Activated naive CD4-positive, alpha-beta T cell treated with anti-CD3 and anti-CD28 coated beads for 36 hours (primary cell): ENCODE data around the gene LINGO4. TPM values are rescaled to one million over a fixed set of nuclear protein-coding genes. Genes with fewer than 3 reads are reported as not detected.
A peak's percentile ranks its signal among the peaks of the same experiment; 100 is the strongest.
"Not testable (repeated sequence)": the region's sequence is repeated elsewhere in the genome, so short reads cannot be mapped to it uniquely, and the experiment has no call there.

ENCODE experiments used
- CTCF ChIA-PET: fragments of 350-600 bp; sonication (Branson Sonifier 250); formaldehyde crosslinking; loops from one replicate; lab custom pipeline; 2021; ENCODE audit warnings: antibody characterized with exemption; lab: Charles Lee
- DNase-seq: peaks from one replicate; pipeline ENCODE4 v3.0.0-alpha.2; 2020
- H3K27ac Mint-ChIP-seq: one replicate; pipeline ENCODE4 v1.8.0; 2021; ENCODE audit warnings: mild to moderate bottlenecking, mixed read lengths
- H3K27me3 Mint-ChIP-seq: one replicate; pipeline ENCODE4 v1.8.0; 2021; ENCODE audit warnings: low read depth, mixed read lengths
- H3K36me3 Mint-ChIP-seq: one replicate; pipeline ENCODE4 v1.8.0; 2021; ENCODE audit warnings: low read depth, mixed read lengths
- H3K4me1 Mint-ChIP-seq: one replicate; pipeline ENCODE4 v1.8.0; 2021; ENCODE audit warnings: low read depth, mixed read lengths
- H3K4me3 Mint-ChIP-seq: one replicate; pipeline ENCODE4 v1.8.0; 2021; ENCODE audit warnings: mild to moderate bottlenecking, moderate library complexity, mixed read lengths
- H3K9me3 Mint-ChIP-seq: one replicate; pipeline ENCODE4 v1.8.0; 2021; ENCODE audit warnings: mixed read lengths
- intact Hi-C: fragments of 100-400 bp; cut with micrococcal nuclease; formaldehyde crosslinking; loops from one replicate; pipeline ENCODE4 v1.15.1; 2023
- total RNA-seq, 2 experiments: library from RNA; stranded (reverse); gene quantifications; one replicate each; pipeline ENCODE4 v1.2.3, GENCODE V29; 2021

LINGO4 gene
- total RNA-seq, 2 experiments from 2014 or later: 0.07 TPM; not detected in 1

DNA sequence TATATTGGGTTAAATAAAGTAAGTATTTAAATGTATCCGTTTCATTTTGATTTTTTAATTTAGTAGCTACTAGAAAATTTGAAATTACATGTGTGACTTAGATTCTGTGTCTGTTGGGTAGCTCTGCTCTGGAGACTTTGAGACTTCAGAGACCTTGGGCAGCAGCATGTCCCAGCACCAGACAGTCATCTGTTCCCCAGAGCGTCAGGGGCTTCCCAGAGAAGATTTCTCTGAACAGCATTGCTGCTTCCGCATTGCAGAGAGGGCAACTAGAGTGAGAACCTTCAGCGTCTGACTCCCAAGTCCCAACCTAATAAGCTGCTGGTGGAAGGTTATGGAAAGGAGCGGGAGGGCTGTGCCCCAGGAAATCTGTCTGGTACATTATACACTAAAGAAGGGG, 6.6 kb downstream of the LINGO4 start:
- H3K4me3 Mint-ChIP-seq: no peak overlapping the region
- no peak overlapping the region for H3K27ac Mint-ChIP-seq
- H3K36me3 Mint-ChIP-seq: no peaks in the 10 kb centered on the region
- DNase-seq: no peak
- peaks cover 2% of the 10 kb centered on the region for H3K4me1 Mint-ChIP-seq
- H3K27me3 Mint-ChIP-seq: peaks cover 2% of the 10 kb centered on the region
- no peaks in the 10 kb centered on the region for H3K9me3 Mint-ChIP-seq
- intact Hi-C loops: no loop called here
- CTCF ChIA-PET: interaction anchor here (0.6 to 1.0 kb wide), 3 partner anchors 38 to 115 kb away, joined by 3 to 5 read pairs (median 3); no protein-coding TSS in a partner anchor

DNA sequence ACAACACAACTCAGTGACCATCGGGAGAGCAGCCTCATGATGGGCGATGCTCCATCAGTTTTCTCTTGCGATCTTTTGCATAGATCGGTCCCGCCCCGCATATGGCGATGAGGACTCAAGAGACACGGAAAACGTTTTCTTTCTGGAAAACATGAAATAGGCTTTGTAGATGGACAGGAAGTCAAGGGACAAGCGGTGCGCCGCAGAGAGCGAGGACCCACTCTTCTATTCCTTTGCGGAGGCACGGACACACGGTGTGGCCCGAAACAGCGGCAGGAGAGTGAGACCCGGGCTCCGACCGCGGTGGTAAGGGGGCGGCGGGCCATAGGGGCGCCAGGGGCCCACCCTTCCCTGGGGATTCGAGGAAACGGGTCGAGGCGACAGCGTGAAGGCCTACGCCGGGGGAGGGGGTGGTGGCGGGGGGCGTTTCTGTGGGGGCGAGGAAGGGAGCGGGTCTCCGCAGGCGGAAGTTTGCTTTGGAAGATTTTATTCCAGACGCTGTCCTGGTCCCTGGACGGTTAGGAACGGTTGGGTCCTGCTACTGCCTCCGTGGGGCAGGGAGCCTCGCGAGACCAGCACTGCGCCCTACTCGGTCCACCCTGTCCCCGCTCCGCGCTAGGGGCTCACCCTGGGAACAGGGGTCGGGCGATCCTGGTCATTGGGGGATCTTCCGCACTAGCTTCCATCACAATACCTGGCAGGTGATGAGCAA, 14.1 kb downstream of the LINGO4 start:
- Mint-ChIP-seq H3K27ac (peak overlapping the region; percentile 81), H3K36me3 (no peaks in the 10 kb centered on the region)
- intact Hi-C loops: loop anchor here (1.0 to 2.0 kb wide), 7 partner anchors 28 to 508 kb away; partner anchors contain the start of genes MRPL9, PI4KB, THEM4 and ZNF687

DNA sequence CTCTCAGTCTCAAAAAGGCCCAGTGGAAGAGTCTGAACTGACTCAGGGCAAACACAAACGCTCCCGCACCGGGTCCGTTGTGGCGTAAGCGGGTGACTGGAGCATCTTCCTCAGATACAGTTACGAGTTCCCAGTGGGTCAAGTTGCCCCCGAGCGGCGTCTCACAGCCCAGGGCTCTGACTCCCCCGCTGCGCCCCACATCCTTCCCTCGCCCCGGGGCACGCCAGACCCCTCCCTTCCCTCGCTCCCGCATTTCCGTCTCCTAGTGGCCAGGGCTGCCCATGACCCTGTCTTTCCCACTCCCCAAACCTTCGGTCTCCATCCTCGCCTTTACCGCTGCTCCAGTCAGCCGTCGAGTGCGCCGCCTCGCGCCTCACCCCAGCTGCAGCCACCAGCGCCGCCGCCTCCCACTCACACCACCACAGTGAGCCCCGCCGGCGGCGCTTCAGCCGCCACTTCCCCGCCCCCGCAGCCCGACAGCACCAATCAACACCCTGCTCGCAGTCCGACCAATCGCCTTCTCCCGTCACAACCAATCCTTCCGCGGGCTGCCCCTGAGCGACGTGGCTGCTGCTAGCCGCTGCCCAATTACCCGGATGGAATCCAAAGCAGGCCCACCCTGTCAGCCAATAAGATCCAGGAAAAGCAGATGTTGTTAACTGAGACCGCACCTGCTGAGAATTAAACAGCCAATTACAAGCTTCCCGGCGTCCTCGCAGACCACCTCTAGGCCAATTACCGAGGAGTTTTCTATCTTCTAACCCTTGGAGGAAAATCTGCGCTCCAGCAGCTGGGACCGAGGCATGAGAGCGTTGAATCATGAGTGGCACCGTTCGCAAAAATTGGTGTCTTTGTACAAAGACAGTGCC, 14.9 kb downstream of the LINGO4 start, which contains the start of gene TDRKH:
TDRKH (minus strand) TSS at position 430 of the 869 bp plus-strand sequence. CDS start 7,478 bp downstream, outside the sequence.
- DNase-seq: peak; percentile 99
- H3K27me3 Mint-ChIP-seq: no peaks in the 10 kb centered on the region
- no peaks in the 10 kb centered on the region for H3K36me3 Mint-ChIP-seq
- H3K4me3 Mint-ChIP-seq: peak within 1 kb of the TSS; percentile 98
- H3K27ac Mint-ChIP-seq: peak within 1 kb of the TSS; percentile 81
- CTCF ChIA-PET: interaction anchor here (0.8 to 1.6 kb wide), 6 partner anchors 16 to 170 kb away, joined by 3 to 9 read pairs (median 4); no protein-coding TSS in a partner anchor
- intact Hi-C loops: loop anchor here (1.0 to 2.0 kb wide), 7 partner anchors 27 to 508 kb away; partner anchors contain the start of genes MRPL9, PI4KB, THEM4 and ZNF687
- H3K9me3 Mint-ChIP-seq: no peaks in the 10 kb centered on the region
- H3K4me1 Mint-ChIP-seq: peaks cover 22% of the 10 kb centered on the region

More for the DNA sequence above, 14.1 kb downstream of the LINGO4 start:
- no peaks in the 10 kb centered on the region for H3K9me3 Mint-ChIP-seq
- no peaks in the 10 kb centered on the region for H3K27me3 Mint-ChIP-seq
- DNase-seq: peak; percentile 16
- peak overlapping the region; percentile 98 for H3K4me3 Mint-ChIP-seq
- H3K4me1 Mint-ChIP-seq: peaks cover 22% of the 10 kb centered on the region
- CTCF ChIA-PET: interaction anchor here (0.6 to 1.1 kb wide), 2 partner anchors 44 to 795 kb away, joined by 3 to 7 read pairs; no protein-coding TSS in a partner anchor

DNA sequence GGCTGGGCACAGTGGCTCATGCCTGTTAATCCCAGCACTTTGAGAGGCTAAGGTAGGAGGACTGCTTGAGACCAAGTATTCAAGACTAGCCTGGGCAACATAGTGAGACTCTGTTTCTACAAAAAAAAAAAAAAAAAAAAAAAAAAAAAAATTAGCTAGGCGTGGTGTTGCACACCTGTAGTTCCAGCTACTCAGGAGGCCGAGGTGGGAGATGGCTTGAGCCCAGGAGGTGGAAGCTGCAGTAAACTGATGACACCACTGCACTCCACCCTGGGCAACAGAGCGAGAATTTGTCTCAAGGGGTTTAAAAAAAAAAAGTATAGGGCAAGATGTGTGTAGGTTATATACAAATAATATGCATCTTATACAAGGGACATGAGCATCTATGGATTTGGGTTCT, 17.5 kb downstream of the LINGO4 start:
- Mint-ChIP-seq H3K9me3 (no peaks in the 10 kb centered on the region), H3K4me3 (no peak overlapping the region), H3K36me3 (no peaks in the 10 kb centered on the region)

DNA sequence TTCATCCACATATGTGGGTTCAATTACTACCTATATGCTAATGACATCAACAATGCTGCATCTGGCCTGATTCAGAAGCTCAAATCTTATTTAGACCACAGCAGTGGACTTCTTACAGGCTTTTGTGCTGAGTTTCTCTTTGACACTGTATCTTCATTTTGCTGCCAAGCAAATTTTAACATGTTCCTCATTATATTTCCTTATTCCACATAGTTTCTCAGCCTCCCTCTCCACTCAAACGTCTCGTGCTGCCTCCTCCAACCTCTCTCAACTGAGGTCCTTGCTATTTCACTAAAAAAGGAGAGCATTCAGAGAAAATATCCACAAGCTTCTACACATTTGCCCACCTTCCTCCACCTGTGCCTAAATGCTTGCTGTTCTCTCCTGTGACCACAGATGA, 21.4 kb downstream of the LINGO4 start:
- CTCF ChIA-PET: no interaction called here
- no peak for DNase-seq
- Mint-ChIP-seq H3K36me3 (peaks cover 6% of the 10 kb centered on the region), H3K27me3 (no peaks in the 10 kb centered on the region), H3K9me3 (no peaks in the 10 kb centered on the region), H3K27ac (no peak overlapping the region), H3K4me3 (no peak overlapping the region), H3K4me1 (peaks cover 2% of the 10 kb centered on the region)
- intact Hi-C loops: no loop called here

More for the DNA sequence above, 17.5 kb downstream of the LINGO4 start:
- H3K27me3 Mint-ChIP-seq: no peaks in the 10 kb centered on the region
- intact Hi-C loops: no loop called here
- DNase-seq: no peak
- H3K27ac Mint-ChIP-seq: no peak overlapping the region
- H3K4me1 Mint-ChIP-seq: peaks cover 22% of the 10 kb centered on the region
- CTCF ChIA-PET: interaction anchor here (0.7 kb wide), 1 partner anchor 232 kb away, joined by 5 read pairs; no protein-coding TSS in a partner anchor

DNA sequence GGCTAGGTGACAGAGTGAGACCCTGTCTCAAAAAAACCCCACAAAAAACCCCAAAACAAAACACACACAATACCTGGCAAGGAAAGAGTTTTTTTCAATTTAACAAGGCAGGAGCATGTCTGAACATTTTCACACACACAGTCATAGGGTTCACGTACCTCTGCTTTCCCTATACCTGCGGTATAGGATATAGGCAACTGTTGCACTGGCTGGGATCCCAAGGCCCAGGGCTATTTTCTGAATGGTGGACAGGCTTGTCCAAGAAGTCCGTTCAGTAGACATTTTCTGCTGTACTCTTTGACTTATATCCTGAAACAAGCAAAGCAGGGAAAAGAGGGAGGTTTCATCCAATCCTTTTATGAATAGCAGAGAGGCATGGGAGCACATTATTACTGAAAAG, 22.5 kb downstream of the LINGO4 start:
- intact Hi-C loops: no loop called here
- Mint-ChIP-seq H3K27ac (no peak overlapping the region), H3K4me3 (no peak overlapping the region), H3K9me3 (no peaks in the 10 kb centered on the region), H3K36me3 (peaks cover 11% of the 10 kb centered on the region), H3K27me3 (no peaks in the 10 kb centered on the region), H3K4me1 (no peaks in the 10 kb centered on the region)
- DNase-seq: no peak
- CTCF ChIA-PET: interaction anchor here (0.6 kb wide), 1 partner anchor 1596 kb away, joined by 3 read pairs; no protein-coding TSS in a partner anchor

DNA sequence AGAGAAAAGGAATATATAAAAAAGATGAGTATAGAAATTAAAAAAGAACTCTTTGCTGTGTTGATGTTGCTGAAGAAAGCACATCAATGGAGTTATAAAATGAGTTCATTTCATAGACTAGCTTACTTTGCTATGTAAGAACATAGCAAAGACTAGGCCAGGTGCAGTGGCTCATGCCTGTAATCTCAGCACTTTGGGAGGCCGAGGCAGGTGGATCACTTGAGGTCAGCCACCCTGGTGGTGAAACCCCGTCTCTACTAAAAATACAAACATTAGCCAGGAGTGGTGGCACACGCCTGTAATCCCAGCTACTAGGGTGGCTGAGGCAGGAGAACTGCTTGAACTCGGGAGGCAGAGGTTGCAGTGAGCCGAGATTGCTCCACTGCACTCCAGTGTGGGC, 23.2 kb downstream of the LINGO4 start:
- DNase-seq, H3K9me3 Mint-ChIP-seq, intact Hi-C loops, H3K4me1 Mint-ChIP-seq, H3K27ac Mint-ChIP-seq, CTCF ChIA-PET, H3K4me3 Mint-ChIP-seq, H3K27me3 Mint-ChIP-seq: not testable (repeated sequence)
- H3K36me3 Mint-ChIP-seq: peaks cover 11% of the 10 kb centered on the region

DNA sequence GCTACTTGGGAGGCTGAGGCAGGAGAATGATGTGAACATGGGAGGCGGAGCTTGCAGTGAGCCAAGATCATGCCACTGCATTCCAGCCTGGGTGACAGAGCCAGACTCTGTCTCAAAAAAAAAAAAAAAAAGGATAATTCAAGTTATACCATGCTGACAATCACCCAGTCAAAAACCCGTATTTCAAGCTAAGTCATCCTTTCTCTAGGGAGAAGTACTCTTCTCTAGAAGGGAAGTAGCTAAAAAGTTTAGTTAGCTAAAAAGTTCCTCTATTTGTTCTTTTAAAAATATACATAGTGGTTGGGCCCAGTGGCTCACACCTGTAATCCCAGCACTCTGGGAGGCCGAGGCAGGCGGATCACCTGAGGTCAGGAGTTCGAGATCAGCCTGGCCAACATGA, 24.5 kb downstream of the LINGO4 start:
- DNase-seq, H3K4me3 Mint-ChIP-seq, H3K27me3 Mint-ChIP-seq, H3K9me3 Mint-ChIP-seq, H3K27ac Mint-ChIP-seq, intact Hi-C loops, H3K4me1 Mint-ChIP-seq: not testable (repeated sequence)
- H3K36me3 Mint-ChIP-seq: peaks cover 14% of the 10 kb centered on the region
- CTCF ChIA-PET: interaction anchor here (0.6 kb wide), 1 partner anchor 50 kb away, joined by 3 read pairs; no protein-coding TSS in a partner anchor

DNA sequence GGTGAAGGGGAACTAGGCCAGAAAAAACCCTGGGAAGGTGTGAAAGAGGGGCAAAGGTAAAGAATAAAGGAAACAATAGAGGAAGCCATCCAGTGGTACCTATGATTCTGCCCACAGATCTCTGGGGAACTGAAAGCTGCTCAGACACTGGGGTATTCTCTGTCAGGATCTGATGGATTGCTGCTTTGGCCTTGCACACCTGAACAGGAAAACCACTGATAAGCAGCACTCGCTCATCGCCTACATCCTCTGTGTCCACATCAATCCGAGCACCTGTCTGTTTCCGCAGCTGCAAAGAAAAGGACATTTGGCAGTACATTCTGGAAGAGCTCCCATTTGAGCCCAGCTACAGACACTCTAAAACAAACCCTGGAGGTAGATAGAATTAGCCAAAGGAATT, 25.4 kb downstream of the LINGO4 start:
- intact Hi-C loops: no loop called here
- H3K4me3 Mint-ChIP-seq: no peak overlapping the region
- H3K27me3 Mint-ChIP-seq: no peaks in the 10 kb centered on the region
- H3K27ac Mint-ChIP-seq: no peak overlapping the region
- peaks cover 14% of the 10 kb centered on the region for H3K36me3 Mint-ChIP-seq
- H3K9me3 Mint-ChIP-seq: no peaks in the 10 kb centered on the region
- no peaks in the 10 kb centered on the region for H3K4me1 Mint-ChIP-seq
- CTCF ChIA-PET: no interaction called here
- no peak for DNase-seq

DNA sequence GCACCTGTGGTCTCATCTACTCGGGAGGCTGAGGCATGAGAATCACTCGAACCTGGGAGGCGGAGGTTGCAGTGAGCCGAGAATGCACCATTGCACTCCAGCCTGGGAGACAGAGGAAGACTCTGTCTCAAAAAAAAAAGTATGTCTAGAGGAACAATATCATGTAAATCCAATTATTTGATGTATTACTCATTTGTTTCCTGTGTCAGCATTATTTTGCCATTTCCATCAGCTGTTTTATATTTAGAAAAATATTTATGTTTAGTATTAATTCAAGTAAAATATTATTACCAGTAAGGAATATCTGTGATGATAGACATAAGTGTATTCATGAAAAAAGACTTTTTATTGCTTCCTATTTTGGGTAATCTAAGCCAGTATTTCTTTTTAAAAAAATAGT, 27.9 kb downstream of the LINGO4 start:
- Mint-ChIP-seq H3K36me3 (peaks cover 17% of the 10 kb centered on the region), H3K27ac (no peak overlapping the region), H3K9me3 (no peaks in the 10 kb centered on the region), H3K27me3 (no peaks in the 10 kb centered on the region), H3K4me3 (no peak overlapping the region), H3K4me1 (no peaks in the 10 kb centered on the region)
- intact Hi-C loops: no loop called here
- DNase-seq: no peak
- CTCF ChIA-PET: interaction anchor here (0.7 to 1.1 kb wide), 2 partner anchors 8 to 59 kb away, joined by 3 read pairs; no protein-coding TSS in a partner anchor

DNA sequence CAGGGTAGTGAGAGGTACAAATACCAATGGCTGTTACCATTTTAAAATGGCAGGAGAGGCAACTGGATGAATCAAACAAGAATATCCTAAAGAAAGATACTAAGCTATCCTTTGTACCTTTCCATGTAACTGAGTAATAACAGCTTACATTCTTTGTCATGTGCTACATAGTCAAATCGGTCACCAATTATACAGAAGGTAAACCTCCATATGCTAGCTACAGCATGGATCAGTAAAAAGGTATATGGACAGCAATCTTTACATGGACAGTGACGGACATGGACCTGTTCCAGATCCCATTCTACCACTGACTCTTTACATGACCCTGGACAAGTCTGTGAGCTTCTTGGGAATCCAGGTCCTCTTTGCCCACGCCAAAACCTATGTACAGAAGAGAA, 28.6 kb downstream of the LINGO4 start:
- Mint-ChIP-seq H3K27me3 (no peaks in the 10 kb centered on the region), H3K9me3 (no peaks in the 10 kb centered on the region), H3K27ac (no peak overlapping the region), H3K4me3 (no peak overlapping the region), H3K36me3 (peaks cover 17% of the 10 kb centered on the region), H3K4me1 (no peaks in the 10 kb centered on the region)
- intact Hi-C loops: no loop called here
- DNase-seq: no peak
- CTCF ChIA-PET: interaction anchor here (1.1 kb wide), 1 partner anchor 60 kb away, joined by 3 read pairs; no protein-coding TSS in a partner anchor
